Measurements from ENCODE around the gene ATOX1.

ATOX1 gene

GRCh38 chr5:151751593-151751992 lies 6.8 kb downstream of the ATOX1 start:
- no peak overlapping the region for H3K4me3 ChIP-seq (ENCODE audit: low read length)
- TF ChIP-seq CTCF (IDR thresholded peaks at IDR 0.05; ENCODE audit: insufficient read depth, low read depth, low read length, missing control alignments) = no peak
- no peak for DNase-seq (ENCODE audit: low read depth)

GRCh38 chr5:151751091-151751490 lies 7.3 kb downstream of the ATOX1 start:
- peak; percentile 75 for DNase-seq (ENCODE audit: low read depth)
- no peak overlapping the region for H3K4me3 ChIP-seq (ENCODE audit: low read length)
- TF ChIP-seq CTCF (IDR thresholded peaks at IDR 0.05; ENCODE audit: insufficient read depth, low read depth, low read length, missing control alignments) = no peak

- no peak for TF ChIP-seq CTCF (IDR thresholded peaks at IDR 0.05; ENCODE audit: insufficient read depth, low read depth, low read length, missing control alignments)
- H3K4me3 ChIP-seq (ENCODE audit: low read length) = no peak overlapping the region
- DNase-seq (ENCODE audit: low read depth) = no peak
Measured at GRCh38 chr5:151750121-151750520, 8.3 kb downstream of the ATOX1 start.

- H3K4me3 ChIP-seq (ENCODE audit: low read length) = no peak overlapping the region
- no peak for TF ChIP-seq CTCF (IDR thresholded peaks at IDR 0.05; ENCODE audit: insufficient read depth, low read depth, low read length, missing control alignments)
- peak; percentile 98 for DNase-seq (ENCODE audit: low read depth)
Measured at GRCh38 chr5:151745071-151745705, 13.2 kb downstream of the ATOX1 start.

- no peak for TF ChIP-seq CTCF (IDR thresholded peaks at IDR 0.05; ENCODE audit: insufficient read depth, low read depth, low read length, missing control alignments)
Measured at GRCh38 chr5:151743530-151743929, 14.9 kb downstream of the ATOX1 start.

DNA sequence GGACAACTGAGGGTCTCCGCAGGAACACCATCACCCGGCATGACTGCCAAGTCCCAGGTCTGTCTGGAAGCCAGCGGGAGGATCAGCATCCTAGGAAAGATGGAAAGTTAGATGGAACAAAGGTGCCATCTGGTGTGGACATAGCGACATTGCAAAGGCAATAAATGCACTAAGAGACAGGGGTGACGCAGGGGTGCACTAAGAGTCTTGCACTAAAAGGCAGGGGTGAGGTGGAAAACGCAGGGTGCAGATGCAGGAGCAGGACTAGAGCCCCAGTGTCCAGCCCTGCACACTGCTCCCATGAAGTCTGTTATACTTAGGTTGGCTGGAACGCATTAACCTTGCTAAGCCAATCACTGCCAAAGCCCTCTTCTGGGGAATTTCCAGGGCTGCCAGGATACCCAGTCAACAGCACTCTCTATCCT lies 15.5 kb downstream of the ATOX1 start:
- H3K4me3 ChIP-seq (ENCODE audit: low read length) = no peak overlapping the region
- TF ChIP-seq CTCF (IDR thresholded peaks at IDR 0.05; ENCODE audit: insufficient read depth, low read depth, low read length, missing control alignments) = peak; percentile 68
- peak; percentile 65 for DNase-seq (ENCODE audit: low read depth)

More at GRCh38 chr5:151743530-151743929, 14.9 kb downstream of the ATOX1 start:
- no peak for DNase-seq (ENCODE audit: low read depth)
- no peak overlapping the region for H3K4me3 ChIP-seq (ENCODE audit: low read length)

Data from epithelial cell of esophagus (primary cell).